Germinal center (tissue), 1 donor: ENCODE results near the gene PPFIA4.
A peak's percentile ranks its signal among the peaks of the same experiment; 100 is the strongest.

Experiments used
- DNase-seq: peaks from one replicate; pipeline ENCODE4 v3.0.0; 2012; ENCODE audit warnings: mixed read lengths, low spot score

Gene PPFIA4

DNA sequence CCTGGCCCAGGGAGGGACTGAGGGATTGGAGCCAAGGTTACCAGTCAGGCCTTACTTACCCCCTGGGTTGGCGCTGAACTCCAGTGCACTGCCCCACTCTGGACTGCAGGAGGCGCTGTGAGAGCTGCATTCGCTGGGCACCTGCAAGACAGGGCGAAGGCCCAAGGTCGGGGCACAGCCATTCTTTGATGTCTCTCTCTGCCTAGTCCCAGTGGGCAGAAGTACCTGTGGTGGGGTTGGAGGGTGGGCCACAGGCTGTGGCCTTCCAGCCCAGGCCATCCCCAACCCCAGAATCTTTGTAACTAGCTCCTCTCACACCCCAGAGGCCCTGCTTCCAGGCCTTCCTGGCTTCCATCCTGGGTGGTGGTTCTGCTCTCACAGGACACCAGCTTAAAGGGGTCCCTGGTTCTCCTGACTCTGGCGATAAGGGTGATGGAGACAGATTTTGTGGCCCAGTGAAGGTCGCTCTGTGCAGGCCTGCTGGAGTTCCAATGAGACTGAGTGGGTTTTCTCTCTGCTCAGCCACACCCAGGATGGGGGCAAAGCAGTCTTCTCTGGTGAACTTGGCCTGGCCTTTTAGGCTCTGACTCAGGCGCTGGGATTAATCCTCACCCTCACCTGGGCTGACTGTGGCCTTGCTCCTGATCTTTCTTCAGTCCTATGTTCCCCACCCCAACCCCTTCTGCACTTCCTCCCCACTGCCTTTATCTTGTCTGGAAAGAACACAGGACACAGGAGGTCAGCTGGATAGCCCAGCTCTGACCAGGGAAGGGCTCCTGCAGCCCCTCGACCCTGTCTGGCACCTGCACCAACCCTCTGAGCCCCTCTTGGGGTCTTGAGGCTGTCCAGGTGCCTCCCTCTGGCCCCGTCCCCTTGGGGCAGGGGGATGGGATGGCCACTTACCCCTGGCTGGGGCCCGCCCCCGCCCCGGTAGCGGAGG, 58.6 kb downstream of the PPFIA4 start:
- DNase-seq: peak; percentile 51

DNA sequence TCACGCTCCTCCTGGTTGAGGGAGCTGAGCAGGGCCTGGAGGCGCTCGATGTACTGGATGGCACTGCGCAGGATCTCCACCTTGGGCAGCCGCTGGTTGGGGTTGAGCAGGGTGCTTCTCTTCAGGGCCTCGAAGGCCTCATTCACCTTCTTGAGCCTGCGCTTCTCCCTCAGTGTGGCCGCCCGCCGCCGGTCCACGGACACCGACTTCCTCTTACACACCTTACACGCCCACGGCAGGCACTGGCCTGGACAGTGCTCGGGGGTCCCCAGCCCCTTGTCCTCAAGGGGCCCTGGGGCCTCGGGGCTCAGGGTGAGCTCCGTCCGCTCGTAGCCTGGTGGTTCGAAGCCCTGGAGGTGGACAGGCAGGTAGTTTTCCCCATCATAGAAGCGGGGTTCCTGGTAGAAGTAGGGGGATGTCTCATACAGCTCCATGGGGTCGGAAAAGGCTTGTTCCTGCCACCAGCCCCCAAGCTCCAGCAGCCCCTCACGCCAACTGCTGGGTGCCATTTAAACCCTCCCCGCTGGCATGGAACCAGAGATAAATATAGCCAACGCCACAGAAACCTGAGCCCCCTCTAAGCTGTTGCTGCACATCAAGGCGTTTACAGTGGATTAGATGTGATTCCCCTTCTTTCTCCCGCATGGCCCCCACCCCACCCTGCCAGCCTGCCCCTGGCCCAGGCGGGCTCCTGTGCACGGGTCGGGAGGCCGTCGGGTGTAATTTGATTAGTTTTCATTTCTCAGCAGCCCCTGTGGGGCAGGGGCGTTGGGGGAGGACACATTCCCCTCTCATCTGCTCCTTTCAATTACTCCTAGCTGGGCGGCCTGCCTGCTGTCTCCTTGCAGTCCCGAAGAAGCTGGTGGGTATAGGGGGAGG, 59.5 kb downstream of the PPFIA4 start, which contains the start of gene MYOG:
TSS of gene MYOG (minus strand) at position 485 of the 879 bp plus-strand sequence. CDS start at position 434, 51 bp downstream.
- no peak for DNase-seq

DNA sequence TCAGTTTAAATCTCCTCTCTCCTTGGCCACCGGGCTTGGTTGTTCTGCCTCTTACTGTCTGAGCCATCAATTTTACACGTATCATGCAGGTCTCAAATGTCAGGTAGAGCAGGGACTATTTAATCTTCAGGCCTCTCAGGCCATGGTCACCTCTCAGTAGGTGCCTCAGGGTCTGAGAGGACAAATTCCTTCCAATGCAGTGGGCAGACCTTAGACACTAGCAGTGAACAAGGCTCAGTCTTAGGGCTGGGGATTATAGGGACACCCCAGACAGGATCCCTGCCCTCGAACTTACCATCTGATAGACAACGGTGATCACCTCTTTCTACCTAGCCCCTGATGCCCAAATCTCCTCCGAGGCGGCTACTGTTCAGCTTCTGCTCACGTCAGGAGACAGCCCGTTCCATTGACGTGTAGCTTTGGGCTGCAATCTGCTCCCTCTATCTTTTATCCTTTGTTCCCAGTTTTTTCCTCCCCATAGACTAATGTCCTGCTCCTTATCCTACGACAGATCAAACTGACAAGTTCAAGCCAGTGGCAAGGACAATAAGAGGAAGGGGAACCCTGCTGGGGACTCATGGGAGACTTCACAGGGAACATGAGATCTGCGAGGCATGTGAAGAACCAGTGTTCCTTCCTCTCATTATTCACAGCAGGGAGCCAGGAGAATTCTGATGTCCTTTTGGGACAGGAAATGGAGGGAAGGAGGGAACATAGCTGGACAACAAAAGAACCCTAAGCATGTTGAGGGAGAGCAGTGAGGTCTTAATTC, 60.9 kb downstream of the PPFIA4 start:
- no peak for DNase-seq

DNA sequence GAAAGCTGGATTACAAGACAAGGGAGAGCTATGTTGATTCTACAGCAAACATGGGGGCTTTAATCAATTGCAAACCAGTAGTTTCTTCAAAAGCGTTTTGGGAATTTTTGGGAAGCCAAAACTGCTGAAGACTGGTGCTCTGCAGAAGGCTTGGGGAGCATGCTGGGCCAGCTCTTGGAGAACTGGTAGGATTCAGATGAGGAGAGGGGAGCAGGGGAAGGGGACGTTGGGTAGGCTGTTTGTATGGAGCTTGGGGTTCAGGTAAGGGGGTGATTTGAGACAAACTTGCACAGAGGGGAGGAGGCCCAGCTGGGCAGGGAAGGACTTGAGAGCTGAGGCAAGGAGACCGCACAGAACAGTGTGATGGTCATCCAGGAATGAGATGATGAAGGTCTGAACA, 62.1 kb downstream of the PPFIA4 start:
- DNase-seq: no peak

DNA sequence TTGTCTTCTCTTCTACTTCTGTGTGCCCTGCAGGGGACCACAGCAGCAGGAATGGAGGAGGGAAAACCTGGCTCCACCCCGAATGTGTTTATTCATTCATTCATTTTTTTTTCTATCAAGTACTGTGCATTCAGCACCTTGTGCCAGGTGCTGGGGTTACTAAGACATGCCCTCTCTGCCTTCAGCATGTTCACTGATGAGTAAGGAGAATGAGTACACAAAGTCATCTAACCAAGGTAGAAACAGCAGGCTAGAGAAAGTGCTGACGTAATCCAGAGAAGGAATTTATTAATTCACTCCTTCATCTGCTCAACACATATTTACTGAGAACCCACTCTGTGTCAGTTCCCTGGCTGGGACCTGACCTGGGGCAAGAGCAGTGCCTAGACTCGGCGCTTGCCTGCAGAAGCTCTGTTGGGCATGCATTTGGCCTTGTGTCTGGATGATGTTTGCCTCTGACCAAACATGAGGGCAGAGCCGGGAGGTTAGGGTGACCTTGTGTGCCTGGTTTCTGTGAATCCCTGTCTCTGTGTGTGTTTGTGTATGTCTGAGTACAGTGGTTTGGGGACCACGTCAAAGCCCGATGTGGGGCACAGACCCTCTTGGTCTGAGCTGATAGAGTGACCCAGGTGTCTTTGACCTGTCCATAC, 62.8 kb downstream of the PPFIA4 start:
- DNase-seq: no peak

DNA sequence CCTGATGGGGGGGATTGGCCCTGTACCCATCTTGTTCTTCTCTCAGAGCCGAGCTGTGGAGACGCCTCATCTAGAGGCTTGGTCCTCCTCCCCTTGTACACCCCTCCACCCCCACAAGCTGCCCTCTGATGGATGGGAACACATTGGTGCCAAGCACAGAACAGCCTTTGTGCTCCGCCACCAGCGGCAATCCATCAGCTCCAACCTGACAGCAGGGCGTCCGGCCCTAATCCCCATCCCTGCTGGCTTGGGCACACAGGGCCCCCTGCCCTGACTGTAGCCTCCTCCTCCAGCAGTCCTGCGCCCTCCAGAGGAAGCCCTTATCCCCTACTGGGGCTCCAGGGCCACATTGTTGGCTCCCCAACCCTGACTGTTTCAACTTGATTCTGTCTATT, 63.4 kb downstream of the PPFIA4 start:
- no peak for DNase-seq

DNA sequence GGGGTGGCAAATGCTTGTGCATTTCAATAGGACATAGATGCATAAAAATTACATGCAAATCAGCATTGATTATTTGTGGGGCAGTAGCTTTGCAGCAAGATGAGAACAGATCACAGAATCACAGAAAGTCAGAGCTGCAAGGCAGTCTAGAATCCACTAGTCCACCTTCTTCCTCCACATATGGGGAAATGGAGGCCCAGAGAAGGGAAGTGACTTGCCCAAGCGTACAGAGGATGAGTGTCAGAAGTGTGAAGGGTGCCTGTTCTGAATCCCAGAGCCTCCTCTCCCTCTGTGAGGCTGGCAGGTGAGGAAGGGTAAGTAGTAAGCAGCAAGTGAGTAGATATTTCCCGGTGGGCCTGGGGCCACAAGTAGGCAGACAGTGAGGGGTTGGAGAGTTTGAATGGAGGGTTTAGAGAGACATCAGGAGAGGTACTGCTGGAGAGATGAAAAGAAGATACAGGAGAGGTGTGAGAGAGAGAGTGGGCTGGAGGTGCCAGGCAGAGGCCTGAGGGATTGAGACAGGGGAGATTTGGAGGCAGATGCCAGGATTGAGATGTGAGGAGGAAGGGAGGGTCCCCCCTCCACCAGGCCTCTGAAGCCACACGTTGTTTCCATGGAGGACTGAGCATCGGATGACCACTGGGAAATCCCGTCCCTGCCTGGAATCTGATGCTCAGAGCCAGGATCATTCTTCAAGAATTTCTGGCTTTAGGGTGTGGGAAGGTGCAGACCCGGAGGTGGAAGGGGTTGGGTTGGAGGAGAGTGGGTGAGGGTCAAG, 64.3 kb downstream of the PPFIA4 start:
- no peak for DNase-seq

DNA sequence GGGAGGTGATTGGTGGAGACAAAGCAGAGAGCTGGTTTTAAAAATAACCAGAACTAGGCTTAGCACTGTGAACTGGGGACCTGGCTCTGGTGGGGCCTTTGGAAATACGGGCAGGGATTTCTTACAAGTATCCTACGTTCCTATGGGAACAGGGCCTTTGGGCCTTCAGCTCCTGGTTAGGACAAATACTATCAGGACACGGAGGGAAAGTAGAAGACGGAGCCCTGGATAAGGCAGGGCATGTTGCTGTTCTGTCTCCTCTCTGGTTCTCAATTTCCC, 64.8 kb downstream of the PPFIA4 start:
- no peak for DNase-seq

DNA sequence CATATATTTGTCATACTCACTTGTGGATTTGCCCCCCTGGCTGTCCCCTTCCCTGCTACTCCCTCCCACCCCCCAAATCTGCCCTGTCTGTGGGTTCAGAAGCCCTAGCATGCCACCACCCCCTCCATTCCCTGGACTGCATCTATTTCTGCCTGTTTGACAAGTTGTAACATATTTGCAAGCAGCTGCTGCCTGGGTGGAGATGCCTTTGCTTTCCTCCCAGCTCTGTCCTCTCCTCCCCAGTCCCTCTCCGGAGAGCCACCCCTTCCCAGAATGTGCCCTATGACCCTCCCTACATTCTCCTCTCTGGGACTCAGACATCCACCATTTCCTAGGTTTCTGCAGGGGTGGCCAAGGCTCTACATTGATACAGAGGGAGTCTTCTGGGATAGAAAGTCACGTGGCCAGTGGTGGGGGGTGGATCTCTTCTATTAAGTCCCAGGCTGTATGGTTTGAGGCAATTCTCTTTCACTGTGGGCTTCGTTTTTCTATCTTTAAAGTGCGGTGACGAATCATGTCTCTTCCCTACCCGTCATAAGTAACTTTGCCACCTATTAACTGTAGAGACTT, 65.6 kb downstream of the PPFIA4 start:
- DNase-seq: no peak

DNA sequence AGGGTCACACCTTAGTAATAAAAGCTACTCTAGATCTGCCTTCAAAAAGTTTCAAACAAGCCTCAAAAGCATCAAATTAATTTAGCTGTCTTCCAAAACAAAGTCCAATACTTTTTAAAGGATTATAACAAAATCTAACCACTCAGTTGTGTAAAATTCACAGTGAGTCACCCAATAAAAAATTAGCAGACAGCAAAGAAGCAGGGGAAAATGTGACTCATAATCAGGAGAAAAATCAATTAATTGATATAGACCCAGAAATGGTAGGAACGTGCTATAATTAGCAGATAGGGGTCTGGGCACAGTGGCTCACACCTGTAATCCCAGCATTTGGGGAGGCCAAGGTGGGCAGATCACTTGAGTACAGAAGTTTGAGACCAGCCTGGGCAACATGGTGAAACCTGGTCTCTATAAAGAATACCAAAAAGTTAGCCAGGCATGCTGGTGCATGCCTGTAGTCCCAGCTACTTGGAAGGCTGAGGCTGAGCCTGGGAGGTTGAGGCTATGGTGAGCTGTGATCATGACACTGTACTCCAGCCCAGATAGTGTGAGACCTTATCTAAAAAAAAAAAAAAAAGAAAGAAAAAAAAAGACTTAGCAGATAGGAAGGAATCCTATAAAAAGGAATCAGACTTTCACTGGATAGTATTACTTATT, 67.6 kb downstream of the PPFIA4 start:
- DNase-seq: no peak

DNA sequence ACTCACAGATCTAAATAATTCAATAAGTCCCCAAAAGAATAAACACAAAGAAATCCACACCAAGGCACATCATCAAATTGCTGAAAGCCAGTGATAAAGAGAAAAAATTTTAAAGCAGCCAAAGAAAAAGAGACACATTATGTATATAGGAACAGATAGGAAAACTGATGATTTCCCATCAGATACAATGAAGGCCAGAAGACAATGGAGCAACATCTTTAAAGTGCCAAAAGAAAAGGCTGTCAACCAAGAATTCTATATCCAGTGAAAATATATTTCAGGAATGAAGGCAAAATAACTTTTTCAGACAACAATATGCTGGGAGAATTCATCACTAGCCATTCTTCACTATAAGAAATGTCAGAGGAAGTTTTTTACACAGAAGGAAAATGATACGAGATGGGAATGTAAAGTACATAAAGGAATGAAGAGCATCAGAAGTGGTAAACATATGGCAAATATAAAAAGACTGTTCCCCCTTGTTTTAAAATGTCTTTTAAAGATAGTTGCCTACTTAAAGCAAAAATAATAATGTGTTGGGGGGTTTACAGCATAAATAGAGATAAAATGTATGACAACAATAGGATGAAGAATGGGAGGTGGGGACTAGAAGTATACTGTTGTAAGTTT, 68.9 kb downstream of the PPFIA4 start:
- DNase-seq: no peak

DNA sequence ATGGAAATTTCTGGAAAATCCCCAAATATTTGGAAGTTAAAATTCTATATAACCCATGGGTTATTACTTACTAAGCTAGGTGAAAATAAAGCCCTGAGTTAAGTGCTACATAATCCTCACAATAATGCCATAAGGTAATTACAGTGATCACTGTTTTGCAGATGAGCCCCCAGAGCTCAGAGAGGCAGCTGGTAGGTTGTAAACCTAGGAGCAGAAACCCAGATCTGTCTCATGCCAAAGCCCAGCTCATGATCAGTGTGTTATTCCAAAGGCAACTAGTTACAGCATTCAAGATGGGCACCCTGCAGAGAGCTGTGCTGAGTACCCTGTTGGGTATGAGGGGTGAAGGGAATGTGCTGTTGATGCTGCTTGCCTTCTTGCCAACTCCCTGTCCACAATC, 70.3 kb downstream of the PPFIA4 start:
- no peak for DNase-seq

DNA sequence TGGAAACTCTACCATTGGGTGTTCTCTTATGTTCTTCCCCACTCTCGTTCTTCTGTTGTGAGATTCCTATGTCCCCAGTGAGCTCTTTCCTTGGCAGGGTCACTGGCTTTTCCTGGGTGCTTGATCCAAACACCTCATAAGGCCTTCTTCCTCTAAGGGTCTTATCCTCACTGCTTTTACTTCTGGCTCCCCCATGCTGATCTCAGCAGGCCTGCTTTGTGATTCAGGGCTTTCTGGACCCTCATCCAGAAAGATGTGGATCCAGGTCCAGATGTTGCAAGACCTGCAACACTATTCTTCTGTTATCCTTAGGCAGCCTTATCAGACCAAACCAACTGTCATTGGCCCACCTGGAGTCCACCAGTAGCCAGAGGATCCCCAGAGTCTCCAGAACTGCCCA, 70.7 kb downstream of the PPFIA4 start:
- DNase-seq: no peak

DNA sequence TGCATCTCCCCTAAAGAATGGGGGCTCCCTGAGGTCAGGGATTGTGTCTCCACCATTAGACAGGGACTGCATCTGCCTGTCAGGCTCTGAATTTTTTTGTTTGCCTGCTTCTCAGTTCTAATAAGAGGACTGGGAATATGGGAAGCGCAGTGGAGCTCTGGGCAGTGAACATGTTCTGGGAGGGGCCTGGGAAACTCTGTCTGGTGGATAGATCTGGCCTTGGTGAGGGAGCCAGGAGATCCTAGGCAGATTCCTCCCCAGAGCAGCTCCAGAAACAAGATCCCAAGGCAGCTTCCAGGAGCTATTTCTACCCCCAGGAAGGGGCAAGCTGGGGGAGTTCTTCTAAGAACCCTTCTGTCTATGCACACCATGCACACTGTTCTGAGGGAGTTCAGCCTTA, 72.2 kb downstream of the PPFIA4 start:
- no peak for DNase-seq

DNA sequence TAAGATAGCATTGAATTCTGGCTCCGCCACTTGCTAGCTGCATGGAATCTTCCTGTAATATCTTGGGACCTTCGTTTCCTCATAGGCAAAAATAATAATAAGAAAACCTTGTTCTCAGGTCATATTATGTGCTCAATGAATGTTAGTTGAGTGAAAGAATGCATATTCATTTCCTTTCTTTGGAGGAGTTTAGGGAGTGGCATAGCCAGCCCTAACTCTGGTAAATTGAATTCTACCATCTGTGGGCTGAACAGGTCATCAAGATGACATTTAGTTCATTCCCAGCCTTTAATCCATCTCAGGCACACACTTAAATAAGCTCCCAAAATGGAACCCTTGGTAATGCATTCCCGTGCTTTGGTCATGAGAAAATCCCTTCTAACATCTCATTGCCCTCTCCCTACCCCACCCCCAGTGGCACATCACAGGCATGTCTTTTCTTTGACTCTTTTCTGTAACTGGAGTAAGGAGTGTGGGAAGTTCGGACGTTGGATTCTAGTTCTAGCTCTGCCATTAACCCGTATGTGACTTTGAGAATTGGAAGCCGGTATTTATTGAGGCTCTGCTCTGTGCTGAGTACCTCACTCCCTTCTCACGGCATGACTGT, 72.7 kb downstream of the PPFIA4 start:
- no peak for DNase-seq

DNA sequence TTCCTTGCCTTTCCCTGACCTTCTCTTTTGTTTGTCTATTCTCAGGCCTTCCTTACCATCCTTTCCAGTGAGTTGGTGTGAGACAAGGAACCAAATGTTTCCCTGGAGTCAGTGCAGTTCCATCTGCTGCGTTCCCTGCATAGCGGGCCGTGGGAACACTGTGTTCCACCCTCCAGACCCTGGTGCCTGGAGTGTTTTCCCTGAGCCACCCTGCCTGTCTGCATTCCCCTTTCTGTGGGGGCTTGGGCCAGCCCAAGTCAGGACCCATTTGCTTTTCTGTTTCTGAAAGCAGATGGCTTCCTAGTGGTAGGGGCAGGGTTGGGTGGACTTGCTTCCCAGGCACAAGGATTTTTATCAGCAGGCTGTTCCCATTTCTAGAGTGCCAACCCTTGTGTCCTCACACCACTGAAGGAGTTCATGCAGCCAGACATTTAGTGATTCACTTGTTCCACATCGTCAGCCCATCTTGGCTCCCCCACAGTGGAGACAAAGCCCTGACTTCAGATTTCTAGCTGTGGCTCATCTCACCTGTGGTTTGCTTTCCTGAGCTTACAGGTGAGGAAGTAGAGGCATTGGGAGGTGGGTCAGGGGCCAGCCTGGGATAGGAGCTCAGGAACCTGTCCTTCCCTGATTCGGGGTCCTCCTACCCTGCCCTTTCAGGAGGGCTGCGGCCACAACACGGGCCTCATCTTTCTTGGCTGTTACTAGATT, 73.7 kb downstream of the PPFIA4 start:
- no peak for DNase-seq

DNA sequence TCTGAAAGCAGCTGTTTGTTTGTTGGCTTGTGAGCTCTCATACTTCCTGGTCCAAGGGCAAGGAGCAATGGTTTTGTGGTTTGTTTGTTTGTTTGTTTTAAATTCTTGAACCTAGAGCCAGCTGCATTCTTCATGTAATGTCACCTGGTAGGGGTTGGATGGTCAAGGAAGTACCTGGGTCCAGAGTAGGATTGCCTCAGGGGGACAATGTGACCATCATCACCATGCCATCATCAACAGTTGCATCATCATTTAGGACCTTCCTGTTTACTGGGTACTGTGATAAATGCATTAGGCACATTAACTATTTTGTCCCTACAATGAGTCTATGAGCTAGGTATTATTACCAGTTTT, 74.2 kb downstream of the PPFIA4 start:
- DNase-seq: no peak

DNA sequence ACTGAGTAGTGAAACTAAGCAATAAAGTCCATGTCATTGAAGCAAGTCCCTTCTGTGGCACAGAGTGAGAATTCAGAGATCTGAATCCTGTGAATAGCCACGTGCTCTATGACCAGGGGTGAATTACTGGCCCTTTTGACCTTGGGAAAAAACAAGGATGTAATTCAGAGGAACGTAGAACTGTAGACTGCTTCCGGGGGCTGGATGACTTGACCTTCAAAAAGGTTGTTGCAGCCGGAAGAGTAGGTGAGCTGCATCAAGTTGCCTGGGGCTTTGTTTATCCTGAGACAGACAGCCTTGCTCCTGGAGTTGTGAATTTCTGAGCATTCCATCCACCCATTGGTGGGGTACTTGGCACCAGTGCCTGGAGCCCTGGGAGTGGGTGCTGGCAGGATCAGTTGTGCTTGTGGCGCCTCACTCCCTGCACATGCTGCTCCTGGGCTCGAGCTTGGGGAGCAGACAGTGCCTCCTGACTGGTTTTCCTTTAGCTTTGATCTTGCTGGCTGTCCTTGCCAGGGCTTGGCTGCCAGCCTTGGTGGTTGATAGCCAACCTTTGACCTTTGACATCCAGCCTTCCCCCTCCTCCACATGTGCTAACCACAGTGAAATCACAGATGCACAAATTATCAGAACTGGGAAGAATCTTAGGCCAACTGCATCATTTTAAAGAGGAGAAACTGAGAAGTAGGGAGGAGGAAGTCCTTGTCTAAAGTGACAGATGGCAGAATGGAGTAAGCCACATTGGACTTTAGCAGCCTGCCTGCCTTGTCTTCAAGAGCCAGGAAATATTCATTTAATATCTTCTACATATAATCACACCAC, 75.7 kb downstream of the PPFIA4 start:
- DNase-seq: no peak
